ENCODE results near the gene CFAP119.

- no peak for TF ChIP-seq EP300 (conservative IDR thresholded peaks at IDR 0.05; ENCODE audit: poor library complexity, severe bottlenecking)
- no peak for TF ChIP-seq CTCF (IDR thresholded peaks at IDR 0.05; ENCODE audit: poor library complexity, severe bottlenecking)
- TF ChIP-seq TAF1 (IDR thresholded peaks at IDR 0.05; ENCODE audit: low read depth): no peak
- TF ChIP-seq REST (IDR thresholded peaks at IDR 0.05; ENCODE audit: borderline replicate concordance): no peak
- TF ChIP-seq POLR2AphosphoS5 (IDR thresholded peaks at IDR 0.05): no peak
- TF ChIP-seq RAD21 (conservative IDR thresholded peaks at IDR 0.05): no peak
- TF ChIP-seq EZH2 (IDR thresholded peaks at IDR 0.05; ENCODE audit: borderline replicate concordance, insufficient read depth, low read length, poor library complexity, severe bottlenecking): no peak
- TF ChIP-seq MXI1 (conservative IDR thresholded peaks at IDR 0.05; ENCODE audit: poor library complexity, severe bottlenecking): no peak
Measured at GRCh38 chr16:30755955-30756780, 5.7 kb downstream of the CFAP119 start.

Measured in neural cell (in vitro differentiated cells).